ENCODE data around the gene S100A7A.
"Not testable (repeated sequence)": the region's sequence is repeated elsewhere in the genome, so short reads cannot be mapped to it uniquely, and the experiment has no call there.

GRCh38 chr1:153448851-153449250 is 32.5 kb downstream of the S100A7A start:
- not testable (repeated sequence) for TF ChIP-seq CTCF (IDR thresholded peaks at IDR 0.05); ZFX (IDR thresholded peaks at IDR 0.05; ENCODE audit: borderline replicate concordance)

Measured in 22Rv1 (cell line).